Suppressor macrophage treated with lipopolysaccharide for 4 hours (primary cell): Measurements from ENCODE around the gene PERM1.

Experiments used
- DNase-seq: peaks from one replicate; pipeline ENCODE4 v3.0.0-alpha.2; 2020

The PERM1 gene

GRCh38 chr1:945688-946556 is 36.0 kb downstream of the PERM1 start:
- no peak for DNase-seq

GRCh38 chr1:944341-945325 is 37.3 kb downstream of the PERM1 start:
- no peak for DNase-seq

- no peak for DNase-seq
Observed at GRCh38 chr1:943545-944340, 38.1 kb downstream of the PERM1 start.

GRCh38 chr1:942864-943533 is 38.9 kb downstream of the PERM1 start:
- DNase-seq: no peak

GRCh38 chr1:942411-942821 is 39.5 kb downstream of the PERM1 start:
- DNase-seq: no peak

GRCh38 chr1:941588-942383 is 40.1 kb downstream of the PERM1 start:
- peak; percentile 27 for DNase-seq

GRCh38 chr1:941015-941587 is 40.8 kb downstream of the PERM1 start:
- DNase-seq: no peak

GRCh38 chr1:940107-941014 is 41.5 kb downstream of the PERM1 start:
- no peak for DNase-seq

GRCh38 chr1:939511-940106 is 42.3 kb downstream of the PERM1 start:
- no peak for DNase-seq

- no peak for DNase-seq
Observed at GRCh38 chr1:938711-939489, 43.0 kb downstream of the PERM1 start.

- peak; percentile 22 for DNase-seq
Observed at GRCh38 chr1:938088-938683, 43.7 kb downstream of the PERM1 start.

- DNase-seq: no peak
Observed at GRCh38 chr1:937521-937920, 44.4 kb downstream of the PERM1 start.

- no peak for DNase-seq
Observed at GRCh38 chr1:936348-937264, 45.3 kb downstream of the PERM1 start.

- DNase-seq: no peak
Observed at GRCh38 chr1:935751-936231, 46.1 kb downstream of the PERM1 start.

GRCh38 chr1:934991-935750 is 46.7 kb downstream of the PERM1 start:
- no peak for DNase-seq

GRCh38 chr1:933603-933940 is 48.3 kb downstream of the PERM1 start:
- no peak for DNase-seq
